H9 (cell line): ENCODE data around the gene NRXN3. TPM values are rescaled to one million over a fixed set of nuclear protein-coding genes. Genes with fewer than 3 reads are reported as not detected.

Source experiments
- DNase-seq: peaks from one replicate; pipeline ENCODE4 v3.0.0-alpha.2; 2017
- H2AFZ ChIP-seq: one replicate; pipeline ENCODE4 v1.6.1; 2013; ENCODE audit warnings: mild to moderate bottlenecking, low read length, control low read depth, moderate library complexity
- H2AK5ac ChIP-seq: 2 replicates; pipeline ENCODE4 v1.6.1; 2013; ENCODE audit warnings: low read length, control low read depth, mixed read lengths; ENCODE audit not compliant: insufficient read length
- H2BK120ac ChIP-seq: one replicate; pipeline ENCODE4 v1.6.1; 2013; ENCODE audit warnings: low read depth, mild to moderate bottlenecking, low read length, control low read depth, inconsistent platforms; ENCODE audit not compliant: poor library complexity, severe bottlenecking
- H2BK12ac ChIP-seq: 2 replicates; pipeline ENCODE4 v1.6.1; 2013; ENCODE audit warnings: low read length, control low read depth, mixed read lengths, low read depth; ENCODE audit not compliant: insufficient read length
- H2BK15ac ChIP-seq: 2 replicates; pipeline ENCODE4 v1.6.1; 2013; ENCODE audit warnings: low read depth, low read length, control low read depth
- H2BK20ac ChIP-seq: one replicate; pipeline ENCODE4 v1.6.1; 2013; ENCODE audit warnings: low read depth, mild to moderate bottlenecking, low read length, control low read depth, inconsistent platforms; ENCODE audit not compliant: poor library complexity, severe bottlenecking
- H2BK5ac ChIP-seq: 2 replicates; pipeline ENCODE4 v1.6.1; 2013; ENCODE audit warnings: low read length, control low read depth, mixed read lengths; ENCODE audit not compliant: insufficient read length
- H3K14ac ChIP-seq: 2 replicates; pipeline ENCODE4 v1.6.1; 2013; ENCODE audit warnings: low read length, control low read depth; ENCODE audit not compliant: insufficient read depth
- H3K18ac ChIP-seq: 2 replicates; pipeline ENCODE4 v1.6.1; 2013; ENCODE audit warnings: low read depth, mild to moderate bottlenecking, mixed read lengths, low read length, control low read depth; ENCODE audit not compliant: insufficient read length
- H3K23ac ChIP-seq: 2 replicates; pipeline ENCODE4 v1.6.1; 2013; ENCODE audit warnings: low read length, control low read depth, mixed read lengths, low read depth; ENCODE audit not compliant: insufficient read length
- H3K23me2 ChIP-seq: 2 replicates; pipeline ENCODE4 v1.6.1; 2013; ENCODE audit warnings: low read depth, mild to moderate bottlenecking, mixed read lengths, low read length, control low read depth; ENCODE audit not compliant: insufficient read length, poor library complexity, severe bottlenecking
- H3K27ac ChIP-seq: 2 replicates; pipeline ENCODE4 v1.5.1; 2013; ENCODE audit warnings: low read length, control low read depth, mixed read lengths, low read depth; ENCODE audit not compliant: insufficient read length
- H3K27me3 ChIP-seq: 2 replicates; pipeline ENCODE4 v1.6.1; 2013; ENCODE audit warnings: low read length, control low read depth, inconsistent platforms; ENCODE audit not compliant: insufficient read depth
- H3K4ac ChIP-seq: 2 replicates; pipeline ENCODE4 v1.6.1; 2013; ENCODE audit warnings: low read depth, mild to moderate bottlenecking, control low read depth, inconsistent platforms, low read length, moderate library complexity
- H3K4me1 ChIP-seq: 2 replicates; pipeline ENCODE4 v1.6.1; 2013; ENCODE audit warnings: low read length, control low read depth, inconsistent platforms; ENCODE audit not compliant: insufficient read depth
- H3K4me2 ChIP-seq: 2 replicates; pipeline ENCODE4 v1.6.1; 2013; ENCODE audit warnings: low read length, control low read depth, mixed read lengths; ENCODE audit not compliant: insufficient read length, insufficient read depth
- H3K56ac ChIP-seq: 2 replicates; pipeline ENCODE4 v1.6.1; 2013; ENCODE audit warnings: low read depth, mild to moderate bottlenecking, mixed read lengths, low read length, control low read depth; ENCODE audit not compliant: insufficient read length
- H3K79me1 ChIP-seq: 2 replicates; pipeline ENCODE4 v1.6.1; 2013; ENCODE audit warnings: low read depth, mild to moderate bottlenecking, moderate library complexity, low read length, control low read depth, inconsistent platforms; ENCODE audit not compliant: insufficient read depth, poor library complexity, severe bottlenecking
- H3K79me2 ChIP-seq: 2 replicates; pipeline ENCODE4 v1.6.1; 2013; ENCODE audit warnings: low read length, control low read depth, inconsistent platforms; ENCODE audit not compliant: insufficient read depth
- H3K9ac ChIP-seq: 2 replicates; pipeline ENCODE4 v1.6.1; 2013; ENCODE audit warnings: low read length, control low read depth, mixed read lengths; ENCODE audit not compliant: insufficient read length; ENCODE audit errors: extremely low read depth
- H3K9me3 ChIP-seq: one replicate; pipeline ENCODE4 v1.6.1; 2013; ENCODE audit warnings: low read depth, low read length, inconsistent platforms; ENCODE audit not compliant: control insufficient read depth
- H3T11ph ChIP-seq: one replicate; pipeline ENCODE4 v1.6.1; 2013; ENCODE audit warnings: mild to moderate bottlenecking, low read length, control low read depth, inconsistent platforms
- H4K20me1 ChIP-seq: one replicate; pipeline ENCODE4 v1.6.1; 2013; ENCODE audit not compliant: control insufficient read depth, insufficient read length, insufficient read depth
- H4K5ac ChIP-seq: 2 replicates; pipeline ENCODE4 v1.6.1; 2013; ENCODE audit warnings: low read depth, mild to moderate bottlenecking, mixed read lengths, low read length, control low read depth; ENCODE audit not compliant: insufficient read length
- H4K8ac ChIP-seq: replicated peaks from 2 replicates; pipeline ENCODE4 v1.6.1; 2013; ENCODE audit warnings: low read length, control low read depth, mixed read lengths, low read depth; ENCODE audit not compliant: insufficient read length
- H4K91ac ChIP-seq: 2 replicates; pipeline ENCODE4 v1.6.1; 2013; ENCODE audit warnings: low read depth, mild to moderate bottlenecking, moderate library complexity, mixed read lengths, low read length, control low read depth; ENCODE audit not compliant: insufficient read length
- H3K27ac Mint-ChIP-seq, 3 experiments: 2 replicates in 2 of 3; 3 replicates in 1 of 3; pipeline ENCODE4 v1.8.0; 2020 to 2021; ENCODE audit warnings: mixed read lengths in 3 of 3, mild to moderate bottlenecking in 1 of 3, moderate library complexity in 1 of 3
- H3K27me3 Mint-ChIP-seq: 2 replicates; pipeline ENCODE4 v1.8.0; 2021; ENCODE audit warnings: low read depth, mild to moderate bottlenecking, moderate library complexity, mixed read lengths
- H3K36me3 Mint-ChIP-seq, 3 experiments: 2 replicates in 2 of 3; 3 replicates in 1 of 3; pipeline ENCODE4 v1.8.0; 2020 to 2021; ENCODE audit warnings: low read depth in 3 of 3, mixed read lengths in 3 of 3; ENCODE audit not compliant: insufficient read depth in 1 of 3
- H3K4me1 Mint-ChIP-seq, 2 experiments: 2 replicates each; pipeline ENCODE4 v1.8.0; 2020; ENCODE audit warnings: mixed read lengths in 2 of 2
- H3K4me3 Mint-ChIP-seq, 2 experiments: 2 replicates in 1 of 2; 3 replicates in 1 of 2; pipeline ENCODE4 v1.8.0; 2020 to 2021; ENCODE audit warnings: mild to moderate bottlenecking in 2 of 2, mixed read lengths in 2 of 2, moderate library complexity in 1 of 2
- H3K9me3 Mint-ChIP-seq, 2 experiments: 2 replicates in 1 of 2; 3 replicates in 1 of 2; pipeline ENCODE4 v1.8.0; 2020; ENCODE audit warnings: mild to moderate bottlenecking in 2 of 2, mixed read lengths in 2 of 2, moderate library complexity in 1 of 2
- CTCF ChIP-seq: fragments of 200-600 bp; sonication (generic); conservative IDR thresholded peaks from 3 replicates; pipeline ENCODE4 v1.8.0; 2021; ENCODE audit warnings: antibody characterized with exemption, mild to moderate bottlenecking
- WGBS: extraction: QIAGEN DNeasy Blood & Tissue Kit; methylation state at CpG from one replicate; pipeline ENCODE4 v1.1.7; 2013; ENCODE audit warnings: missing lambda C conversion rate, low lambda C conversion rate, mixed read lengths; ENCODE audit not compliant: insufficient read length; ENCODE audit errors: extremely low coverage; 5-methylcytosine and 5-hydroxymethylcytosine counted together
- total RNA-seq: library from RNA; stranded (reverse); gene quantifications from 2 replicates; pipeline ENCODE4 v1.2.1, GENCODE V29; 2021

NRXN3 gene
- total RNA-seq, 1 experiment from 2014 or later: 1.8 TPM

- no peak overlapping the region for H3K27ac ChIP-seq
- Mint-ChIP-seq H3K9me3 (no peaks in the 10 kb centered on the region), H3K4me1 (peaks cover 16 to 22% of the 10 kb centered on the region in 2 experiments), H3K36me3 (peaks cover 0 to 4% (median 0%) of the 10 kb centered on the region in 3 experiments; a peak in 2 of 7 replicates), H3K4me3 (no peak overlapping the region), H3K27ac (0 out of 7 replicates have a peak overlapping the region, but pooled peaks of 1 of the 3 experiments have one; percentile 16), H3K27me3 (peaks cover 2% of the 10 kb centered on the region; the same call in 1 of the 2 replicates)
- no peaks in the 10 kb centered on the region for H3K23me2 ChIP-seq
- no peak overlapping the region for H2BK5ac ChIP-seq
- no peak for TF ChIP-seq CTCF
- H2BK120ac ChIP-seq: no peak overlapping the region
- H3K27me3 ChIP-seq: no peaks in the 10 kb centered on the region
- H4K91ac ChIP-seq: no peak overlapping the region
- no peaks in the 10 kb centered on the region for H3K4me1 ChIP-seq
- H2BK20ac ChIP-seq: no peak overlapping the region
- H3K4me2 ChIP-seq: no peak overlapping the region
- no peak overlapping the region for H3K56ac ChIP-seq
- H2BK15ac ChIP-seq: no peak overlapping the region
- no peak overlapping the region for H4K8ac ChIP-seq
- WGBS: no CpG with 5 or more reads among the region's 1 CpG
- no peak overlapping the region for H3K9ac ChIP-seq
- H3K79me2 ChIP-seq: no peaks in the 10 kb centered on the region
- H4K20me1 ChIP-seq: no peaks in the 10 kb centered on the region
- no peak overlapping the region for H2AFZ ChIP-seq
- no peak overlapping the region for H2AK5ac ChIP-seq
- H3K23ac ChIP-seq: no peak overlapping the region
- no peaks in the 10 kb centered on the region for H3K9me3 ChIP-seq
- no peaks in the 10 kb centered on the region for H3K79me1 ChIP-seq
- H4K5ac ChIP-seq: no peak overlapping the region
- no peak overlapping the region for H3K18ac ChIP-seq
- DNase-seq: no peak
- no peak overlapping the region for H3T11ph ChIP-seq
- no peak overlapping the region for H3K4ac ChIP-seq
- H2BK12ac ChIP-seq: no peak overlapping the region
- no peak overlapping the region for H3K14ac ChIP-seq
Measured at GRCh38 chr14:78202976-78203375, 32.8 kb downstream of the NRXN3 start.
